ENCODE measurements around the gene MICAL3.

MICAL3 gene

GRCh38 chr22:17950651-17951214 is 73.6 kb downstream of the MICAL3 start:
- peak; percentile 68 for DNase-seq (ENCODE audit: low read depth)
- TF ChIP-seq, protein P1, sequence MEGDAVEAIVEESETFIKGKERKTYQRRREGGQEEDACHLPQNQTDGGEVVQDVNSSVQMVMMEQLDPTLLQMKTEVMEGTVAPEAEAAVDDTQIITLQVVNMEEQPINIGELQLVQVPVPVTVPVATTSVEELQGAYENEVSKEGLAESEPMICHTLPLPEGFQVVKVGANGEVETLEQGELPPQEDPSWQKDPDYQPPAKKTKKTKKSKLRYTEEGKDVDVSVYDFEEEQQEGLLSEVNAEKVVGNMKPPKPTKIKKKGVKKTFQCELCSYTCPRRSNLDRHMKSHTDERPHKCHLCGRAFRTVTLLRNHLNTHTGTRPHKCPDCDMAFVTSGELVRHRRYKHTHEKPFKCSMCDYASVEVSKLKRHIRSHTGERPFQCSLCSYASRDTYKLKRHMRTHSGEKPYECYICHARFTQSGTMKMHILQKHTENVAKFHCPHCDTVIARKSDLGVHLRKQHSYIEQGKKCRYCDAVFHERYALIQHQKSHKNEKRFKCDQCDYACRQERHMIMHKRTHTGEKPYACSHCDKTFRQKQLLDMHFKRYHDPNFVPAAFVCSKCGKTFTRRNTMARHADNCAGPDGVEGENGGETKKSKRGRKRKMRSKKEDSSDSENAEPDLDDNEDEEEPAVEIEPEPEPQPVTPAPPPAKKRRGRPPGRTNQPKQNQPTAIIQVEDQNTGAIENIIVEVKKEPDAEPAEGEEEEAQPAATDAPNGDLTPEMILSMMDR (conservative IDR thresholded peaks at IDR 0.05; ENCODE audit: low read length) = no peak
- no peak overlapping the region for H3K4me3 ChIP-seq (ENCODE audit: low read length)

DNA sequence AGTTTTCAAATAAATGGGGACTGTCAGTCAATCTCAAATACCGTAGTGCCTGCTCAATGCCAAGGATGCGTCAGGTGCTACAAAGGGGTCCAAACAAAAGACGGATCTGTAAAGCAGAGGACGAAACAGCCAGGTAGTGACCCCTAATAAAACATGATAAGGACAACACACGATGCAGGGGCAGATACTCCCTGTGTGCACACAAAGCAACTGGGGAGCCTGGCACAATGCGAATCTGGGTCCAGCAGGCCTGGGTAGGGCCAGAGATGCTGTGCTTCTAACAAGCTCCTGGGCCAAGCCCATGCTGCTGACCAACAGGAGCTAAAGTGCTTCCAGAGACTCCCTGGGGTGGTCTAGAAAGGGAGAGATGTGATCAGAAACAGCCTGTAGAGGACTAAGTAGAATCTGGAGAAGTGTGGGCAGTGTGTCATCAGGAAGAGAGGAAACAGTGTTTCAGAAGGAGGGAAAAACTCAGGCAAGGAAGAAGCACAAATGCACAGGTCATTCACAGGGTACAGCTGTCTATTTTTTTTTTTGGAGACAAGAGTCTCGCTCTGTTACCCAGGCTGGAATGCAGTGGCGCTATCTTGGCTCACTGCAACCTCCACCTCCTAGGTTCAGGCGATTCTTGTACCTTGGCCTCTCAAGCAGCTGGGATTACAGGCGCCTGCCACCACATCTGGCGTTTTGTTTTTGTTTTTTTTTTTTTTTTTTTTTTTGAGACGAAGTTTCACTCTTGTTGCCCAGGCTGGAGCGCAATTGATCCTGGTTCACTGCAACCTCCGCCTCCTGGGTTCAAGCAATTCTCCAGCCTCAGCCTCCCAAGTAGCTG is 74.5 kb downstream of the MICAL3 start:
- no peak for DNase-seq (ENCODE audit: low read depth)
- H3K4me3 ChIP-seq (ENCODE audit: low read length) = no peak overlapping the region
- TF ChIP-seq, protein P1 (conservative IDR thresholded peaks at IDR 0.05; ENCODE audit: low read length) = no peak

DNA sequence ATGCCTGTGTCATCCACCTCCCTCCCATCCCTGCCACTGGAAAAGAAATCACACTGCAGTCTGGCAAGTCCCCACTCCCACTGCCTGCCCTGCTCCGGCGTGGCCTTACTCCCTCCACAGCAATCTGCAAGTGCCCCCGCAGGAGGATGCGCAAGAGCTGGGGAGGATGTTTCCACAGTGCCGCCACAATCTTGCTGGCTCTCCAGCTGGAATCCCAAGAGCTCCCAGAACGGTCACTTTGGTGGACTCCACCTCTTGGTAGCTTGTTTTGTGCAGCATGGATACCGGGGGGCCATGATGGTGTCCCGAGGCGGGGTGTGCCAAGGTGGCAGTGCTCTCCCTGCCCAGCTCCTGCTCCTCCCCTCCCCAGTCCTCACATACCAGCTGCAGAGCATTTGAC is 76.3 kb downstream of the MICAL3 start:
- no peak for DNase-seq (ENCODE audit: low read depth)
- no peak overlapping the region for H3K4me3 ChIP-seq (ENCODE audit: low read length)
- TF ChIP-seq, protein P1 (conservative IDR thresholded peaks at IDR 0.05; ENCODE audit: low read length) = no peak

- TF ChIP-seq, protein P1 (conservative IDR thresholded peaks at IDR 0.05; ENCODE audit: low read length) = no peak
- H3K4me3 ChIP-seq (ENCODE audit: low read length) = no peak overlapping the region
- no peak for DNase-seq (ENCODE audit: low read depth)
Observed at GRCh38 chr22:17946662-17947367, 77.5 kb downstream of the MICAL3 start.

DNA sequence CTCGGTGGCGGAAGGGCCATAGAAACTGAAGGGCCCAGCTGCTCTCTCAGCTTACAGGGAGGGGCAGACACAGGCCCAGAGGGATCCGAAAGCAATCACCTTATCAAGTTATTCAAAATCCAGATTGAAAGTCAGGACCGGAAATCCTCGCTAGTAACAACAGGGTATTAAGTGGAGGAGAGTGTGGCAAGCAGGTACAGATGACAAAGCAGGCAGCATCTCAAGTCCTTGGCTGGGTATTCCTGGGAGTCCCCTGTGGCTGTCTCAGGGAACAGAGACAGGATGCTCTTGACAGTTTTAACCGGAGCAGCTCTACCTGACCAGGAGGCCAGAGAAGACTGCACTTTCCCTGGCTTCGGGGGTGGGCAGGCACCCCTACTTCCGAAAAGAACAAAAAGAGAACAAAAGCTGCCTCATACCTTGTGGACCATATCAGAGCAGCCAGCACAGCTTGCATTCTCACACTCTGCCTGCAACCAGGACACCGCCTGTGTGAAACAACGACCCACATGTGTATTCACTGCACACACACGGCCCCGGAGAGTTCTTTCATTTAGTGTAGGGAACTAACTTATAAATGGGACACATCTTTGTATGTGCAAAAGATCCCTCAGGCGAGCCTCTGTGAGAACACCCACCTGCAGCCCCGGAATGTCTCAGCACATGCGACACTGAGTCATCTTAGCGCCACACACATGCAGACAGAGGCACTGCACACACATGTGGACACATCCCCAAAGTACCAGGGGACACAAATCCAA is 78.3 kb downstream of the MICAL3 start:
- TF ChIP-seq, protein P1 (conservative IDR thresholded peaks at IDR 0.05; ENCODE audit: low read length) = no peak
- DNase-seq (ENCODE audit: low read depth) = no peak
- H3K4me3 ChIP-seq (ENCODE audit: low read length) = no peak overlapping the region

GRCh38 chr22:17945156-17945887 is 79.0 kb downstream of the MICAL3 start:
- no peak overlapping the region for H3K4me3 ChIP-seq (ENCODE audit: low read length)
- TF ChIP-seq, protein P1 (conservative IDR thresholded peaks at IDR 0.05; ENCODE audit: low read length) = no peak
- DNase-seq (ENCODE audit: low read depth) = no peak
